ENCODE data around the gene CRYGD.

DNA sequence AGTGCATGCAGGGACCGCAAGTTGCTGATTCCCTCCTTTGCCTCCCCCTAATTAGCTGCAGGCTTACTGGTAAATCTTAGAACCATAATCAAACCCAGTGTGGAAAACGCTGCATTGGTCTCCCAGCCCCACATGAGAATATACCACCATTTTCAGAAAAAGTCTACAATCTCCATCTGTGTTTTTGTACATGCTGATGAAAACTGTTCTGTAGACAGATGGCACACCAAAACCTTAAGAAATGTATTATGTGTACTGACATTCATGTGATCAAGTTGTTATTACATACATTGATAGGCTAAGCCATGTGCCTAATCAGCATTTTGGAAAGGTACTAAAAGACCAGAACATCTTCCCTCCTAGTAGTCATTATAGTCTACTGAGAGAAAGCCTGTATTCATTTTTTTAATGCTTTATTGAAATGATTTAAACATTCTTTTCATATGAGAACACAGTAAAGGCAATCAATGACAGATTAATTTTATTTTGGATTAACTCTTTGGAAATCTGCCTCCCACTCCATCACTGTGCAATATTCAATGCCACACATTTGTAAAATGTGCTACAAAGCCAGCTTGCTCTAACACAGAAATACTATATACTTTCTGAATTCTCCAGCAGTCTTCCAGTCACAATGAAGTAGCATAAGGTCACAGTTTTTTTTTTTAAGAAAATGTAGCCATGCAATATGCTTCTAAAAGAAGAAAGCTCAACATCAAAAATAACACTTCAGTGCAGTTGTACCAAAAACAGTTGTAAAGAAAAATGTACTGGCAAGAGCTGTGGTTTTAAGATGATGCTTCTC, 40.8 kb upstream of the CRYGD start:
- TF ChIP-seq, protein P1, sequence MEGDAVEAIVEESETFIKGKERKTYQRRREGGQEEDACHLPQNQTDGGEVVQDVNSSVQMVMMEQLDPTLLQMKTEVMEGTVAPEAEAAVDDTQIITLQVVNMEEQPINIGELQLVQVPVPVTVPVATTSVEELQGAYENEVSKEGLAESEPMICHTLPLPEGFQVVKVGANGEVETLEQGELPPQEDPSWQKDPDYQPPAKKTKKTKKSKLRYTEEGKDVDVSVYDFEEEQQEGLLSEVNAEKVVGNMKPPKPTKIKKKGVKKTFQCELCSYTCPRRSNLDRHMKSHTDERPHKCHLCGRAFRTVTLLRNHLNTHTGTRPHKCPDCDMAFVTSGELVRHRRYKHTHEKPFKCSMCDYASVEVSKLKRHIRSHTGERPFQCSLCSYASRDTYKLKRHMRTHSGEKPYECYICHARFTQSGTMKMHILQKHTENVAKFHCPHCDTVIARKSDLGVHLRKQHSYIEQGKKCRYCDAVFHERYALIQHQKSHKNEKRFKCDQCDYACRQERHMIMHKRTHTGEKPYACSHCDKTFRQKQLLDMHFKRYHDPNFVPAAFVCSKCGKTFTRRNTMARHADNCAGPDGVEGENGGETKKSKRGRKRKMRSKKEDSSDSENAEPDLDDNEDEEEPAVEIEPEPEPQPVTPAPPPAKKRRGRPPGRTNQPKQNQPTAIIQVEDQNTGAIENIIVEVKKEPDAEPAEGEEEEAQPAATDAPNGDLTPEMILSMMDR (IDR thresholded peaks at IDR 0.05; ENCODE audit: extremely low read depth in 1 of 2, insufficient read depth in 1 of 2, low read depth in 1 of 2, low read length in 2 of 2), result no peak
- TF ChIP-seq MYC (IDR thresholded peaks at IDR 0.05; ENCODE audit: low read depth, low read length) (no peak), POLR2AphosphoS5 (IDR thresholded peaks at IDR 0.05; ENCODE audit: insufficient read depth, low read depth, low read length) (no peak), POLR2A (IDR thresholded peaks at IDR 0.05; ENCODE audit: low read depth, low read length) (no peak), FOS (IDR thresholded peaks at IDR 0.05; ENCODE audit: borderline replicate concordance, insufficient read depth, low read length) (no peak)

All from endothelial cell of umbilical vein (primary cell).